Fibroblast of upper back skin (primary cell): ENCODE measurements around the gene RSBN1.

Source experiments
- DNase-seq: peaks from one replicate; pipeline ENCODE4 v3.0.0-alpha.2; 2013

Gene RSBN1

DNA sequence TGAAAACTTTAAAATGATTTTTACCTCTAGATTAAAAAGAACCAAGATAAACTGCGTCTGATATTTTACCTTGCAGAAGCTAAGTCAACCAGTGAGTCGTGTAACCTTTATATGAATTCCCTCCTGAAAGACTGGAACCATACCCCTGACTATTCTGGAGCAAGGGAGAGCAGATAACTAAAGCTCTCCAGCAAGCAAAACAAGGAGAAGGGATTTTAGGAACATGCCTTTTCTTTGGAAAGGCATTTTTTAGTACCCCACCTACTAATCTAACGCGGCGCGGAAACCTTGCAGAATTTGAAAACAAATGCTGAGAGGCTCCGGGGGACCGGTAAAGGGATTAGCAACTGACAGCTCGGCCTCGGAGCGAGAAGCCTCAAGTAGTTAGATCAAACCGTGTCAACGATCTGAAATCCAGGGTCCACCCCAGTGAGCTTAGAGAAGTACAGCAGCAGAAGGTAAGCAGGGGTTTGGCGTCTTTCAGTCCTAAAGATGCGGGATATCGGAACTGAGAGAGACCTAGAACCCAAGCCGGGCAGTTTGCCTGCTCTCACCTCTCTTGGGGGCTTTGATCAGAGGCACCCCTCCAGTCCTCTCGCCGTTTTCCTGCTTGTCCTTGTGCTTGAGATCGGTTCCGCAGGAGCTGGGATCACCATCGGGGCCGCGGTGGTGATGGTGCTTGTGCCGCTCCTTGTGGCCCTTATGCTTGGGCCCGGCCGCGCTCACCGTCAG lies 954 bp downstream of the RSBN1 start:
- peak; percentile 12 for DNase-seq

DNA sequence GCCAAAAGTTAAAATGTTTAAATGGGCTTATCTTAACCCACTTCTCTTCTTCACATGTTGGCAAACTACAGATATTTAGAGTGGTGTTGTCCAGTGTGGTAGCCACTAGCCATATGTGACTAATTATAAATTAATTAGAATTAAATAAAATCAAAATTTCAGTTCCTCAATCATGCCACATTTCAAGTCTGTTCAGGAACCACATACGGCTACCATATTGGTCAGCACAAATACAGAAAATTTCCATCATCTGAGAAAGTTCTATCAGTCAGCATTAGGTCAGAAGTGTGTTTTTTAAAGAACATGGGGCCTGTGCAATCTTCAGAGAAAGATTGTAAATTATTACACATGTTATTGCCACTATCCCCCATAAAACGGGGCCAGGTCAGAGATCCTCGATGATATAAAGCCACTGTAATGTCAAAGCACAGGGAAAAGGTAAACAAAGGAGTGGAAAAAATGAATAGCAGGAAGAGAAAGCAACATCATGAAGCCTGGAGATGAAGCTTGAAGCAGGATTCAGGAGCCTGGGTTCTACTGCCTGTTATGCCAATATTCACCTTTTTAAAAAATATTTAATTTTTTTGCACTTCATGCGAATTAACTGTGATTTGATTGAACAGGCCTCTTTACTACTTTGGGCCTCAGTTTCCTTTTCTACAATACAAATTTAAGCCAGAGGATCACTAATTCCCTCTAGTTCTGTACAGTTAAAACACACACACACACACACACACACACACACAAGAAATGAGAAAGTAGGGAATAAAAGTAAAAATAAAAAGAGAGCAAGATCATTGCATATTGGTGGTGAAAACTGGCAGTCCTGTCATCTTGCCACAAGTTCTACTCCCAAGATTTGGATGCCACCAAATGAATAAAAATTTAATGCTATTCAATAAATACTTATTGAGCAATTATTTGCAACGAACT lies 2.3 kb downstream of the RSBN1 start:
- peak; percentile 23 for DNase-seq

DNA sequence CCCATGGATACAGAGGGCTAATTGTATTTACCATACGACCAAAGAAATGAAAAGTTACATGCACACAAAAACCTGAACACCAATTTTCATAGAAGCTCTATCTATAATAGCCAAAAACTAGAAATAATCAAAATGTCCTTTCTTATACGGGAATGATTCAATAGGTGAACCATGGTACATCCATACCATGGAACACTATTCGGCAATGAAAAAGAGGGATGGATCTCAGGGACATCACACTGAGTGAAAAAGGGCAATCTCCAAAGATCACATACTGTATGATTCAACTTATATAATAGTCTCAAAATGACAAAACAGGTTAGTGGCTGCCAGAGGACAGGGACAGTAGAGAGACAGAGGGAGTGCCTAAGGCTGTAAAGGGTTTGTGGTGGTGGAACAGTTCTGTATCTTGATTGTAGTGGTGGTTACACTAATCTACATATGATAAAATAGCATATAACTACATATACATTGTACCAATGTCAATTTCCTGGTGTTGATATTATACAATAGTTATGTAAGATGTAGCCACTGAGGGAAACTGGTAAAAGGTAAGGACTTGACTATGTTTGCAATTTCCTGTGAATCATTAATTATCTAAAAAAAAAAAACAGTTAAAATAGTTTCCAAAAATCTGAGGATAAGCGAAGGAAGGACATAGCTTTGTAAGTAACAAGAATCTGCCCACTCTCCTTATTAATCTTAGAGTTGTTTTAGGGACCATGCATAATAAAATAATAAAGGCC lies 3.7 kb downstream of the RSBN1 start:
- DNase-seq, result peak; percentile 15

DNA sequence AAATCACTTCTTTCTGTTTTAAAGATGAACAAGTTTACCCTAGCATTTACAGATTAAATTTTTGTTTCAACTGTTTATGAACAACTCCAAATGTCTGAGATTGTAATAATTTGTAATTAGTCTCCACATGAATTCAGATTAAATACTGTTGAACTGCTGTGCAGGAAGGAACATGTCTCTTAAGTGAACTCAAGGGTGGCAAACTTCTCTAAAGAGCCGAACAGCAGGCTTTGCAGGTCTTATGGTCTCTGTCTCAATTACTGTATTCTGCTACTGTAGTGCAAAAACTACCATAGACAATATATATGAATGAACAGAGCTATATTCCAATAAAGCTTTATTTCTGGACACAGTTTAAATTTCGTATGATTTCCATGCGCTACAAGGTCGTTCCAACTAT lies 6.6 kb downstream of the RSBN1 start:
- no peak for DNase-seq

DNA sequence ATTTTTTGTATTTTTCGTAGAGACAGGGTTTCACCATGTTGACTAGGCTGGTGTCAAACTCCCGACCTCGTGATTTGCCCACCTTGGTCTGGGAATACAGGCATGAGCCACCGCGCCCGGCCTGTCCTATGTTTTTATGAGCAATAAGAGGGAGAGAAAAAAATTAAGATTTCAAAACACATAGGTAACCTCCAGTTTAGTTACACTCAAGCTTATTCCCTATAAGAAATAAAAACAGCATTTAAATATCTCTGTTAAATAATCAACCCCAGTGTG lies 7.1 kb downstream of the RSBN1 start:
- no peak for DNase-seq

DNA sequence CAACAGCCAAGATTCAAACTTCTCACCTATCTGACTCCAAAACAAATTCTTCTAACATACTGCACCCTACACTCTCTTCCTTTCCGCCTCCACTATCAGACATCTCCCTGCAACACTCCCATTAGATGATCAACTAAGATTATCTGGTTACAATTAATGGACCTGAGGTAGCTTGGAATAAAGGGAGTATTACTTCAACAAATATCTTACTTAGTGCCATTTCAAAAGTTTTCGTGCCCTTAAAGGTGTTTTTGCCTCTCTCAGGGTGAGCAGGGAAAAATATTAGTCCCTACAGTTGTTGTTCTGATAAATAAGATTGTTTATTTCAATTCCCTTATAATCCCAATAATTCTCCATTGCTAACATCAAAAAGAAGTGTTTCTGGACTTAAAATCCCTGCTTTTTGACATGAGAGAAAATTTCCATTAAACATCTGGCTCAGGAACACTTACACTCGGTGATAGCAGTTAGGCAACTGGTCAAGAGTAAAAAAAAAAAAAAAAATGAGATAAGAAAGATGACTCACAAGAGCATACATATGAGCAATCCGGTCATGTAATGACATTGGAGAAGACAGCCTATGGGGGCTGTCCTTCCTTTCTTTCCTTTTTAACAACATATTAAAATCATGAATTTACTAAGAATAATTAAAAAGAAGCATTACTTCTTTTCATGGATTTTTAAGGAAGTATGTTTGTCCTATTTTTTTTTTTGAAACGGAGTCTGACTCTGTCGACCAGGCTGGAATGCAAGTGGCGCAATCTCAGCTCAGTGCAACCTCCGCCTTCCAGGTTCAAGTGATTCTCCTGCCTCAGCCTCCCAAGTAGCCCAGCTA lies 7.6 kb downstream of the RSBN1 start:
- DNase-seq, result peak; percentile 60

DNA sequence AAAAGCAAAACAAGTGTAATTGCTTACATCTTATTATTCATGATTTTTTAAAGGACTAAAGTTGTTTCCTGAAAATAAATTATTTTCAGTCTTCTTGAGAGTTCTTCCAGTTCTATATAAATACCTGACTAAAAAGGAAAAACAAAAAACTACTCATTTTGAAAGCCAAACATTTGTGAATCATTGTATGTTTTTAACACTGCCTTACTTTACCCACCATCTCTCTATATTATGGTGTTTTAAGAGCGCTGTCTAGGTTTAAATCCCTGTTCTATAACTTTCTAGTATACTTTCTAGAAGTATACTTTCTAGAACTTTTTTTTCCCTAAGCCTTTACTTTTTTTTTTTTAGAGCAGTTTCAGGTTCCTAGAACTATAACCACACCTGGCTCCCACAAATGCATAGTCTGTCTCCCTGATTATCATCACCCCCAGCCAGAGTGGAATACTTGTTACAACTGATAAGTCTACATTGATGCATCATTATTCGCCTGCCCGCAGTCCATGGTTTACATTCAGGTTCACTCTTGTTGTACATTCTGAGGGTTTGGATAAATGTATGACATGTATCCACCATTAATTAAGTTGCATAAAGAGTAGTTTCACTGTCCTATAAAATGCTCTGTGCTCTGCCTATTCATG lies 9.8 kb downstream of the RSBN1 start:
- no peak for DNase-seq

DNA sequence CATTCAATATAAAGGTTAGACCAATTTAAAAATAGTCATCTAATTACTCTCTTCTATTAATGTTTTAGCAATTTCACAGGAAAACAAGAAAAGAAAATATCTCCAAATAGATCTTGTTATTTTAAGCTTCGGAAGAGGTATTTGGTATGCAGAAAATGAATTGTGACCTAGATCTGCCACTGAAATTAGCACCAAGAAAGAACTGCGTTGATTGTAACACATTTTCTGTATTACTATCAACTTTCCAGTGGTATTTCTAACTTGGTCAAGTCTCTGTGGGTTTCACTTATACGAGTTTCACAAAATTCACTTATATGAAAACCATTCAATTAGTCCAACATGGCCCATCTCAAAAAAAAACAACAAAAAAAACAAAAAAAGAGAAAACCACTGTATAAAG lies 11.8 kb downstream of the RSBN1 start:
- DNase-seq, result no peak

DNA sequence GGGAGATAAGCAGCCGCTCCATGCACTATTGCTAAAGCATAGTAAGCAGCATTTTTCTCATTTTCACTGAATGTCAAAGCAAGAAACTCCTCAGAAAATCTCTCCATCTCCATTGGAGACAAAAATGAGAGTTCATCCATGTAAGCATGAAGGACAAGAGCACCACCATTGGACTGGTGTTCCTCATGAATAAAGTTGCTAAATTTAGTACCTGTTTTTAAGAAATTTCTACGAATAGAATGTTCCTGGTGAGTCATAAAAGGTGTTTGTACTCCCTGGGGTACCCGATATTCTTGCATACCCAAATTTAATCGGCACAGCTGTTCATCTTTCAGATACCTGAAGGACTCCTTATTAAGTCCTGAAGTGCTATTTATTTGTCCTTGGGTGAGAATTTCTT lies 14.8 kb downstream of the RSBN1 start:
- no peak for DNase-seq

DNA sequence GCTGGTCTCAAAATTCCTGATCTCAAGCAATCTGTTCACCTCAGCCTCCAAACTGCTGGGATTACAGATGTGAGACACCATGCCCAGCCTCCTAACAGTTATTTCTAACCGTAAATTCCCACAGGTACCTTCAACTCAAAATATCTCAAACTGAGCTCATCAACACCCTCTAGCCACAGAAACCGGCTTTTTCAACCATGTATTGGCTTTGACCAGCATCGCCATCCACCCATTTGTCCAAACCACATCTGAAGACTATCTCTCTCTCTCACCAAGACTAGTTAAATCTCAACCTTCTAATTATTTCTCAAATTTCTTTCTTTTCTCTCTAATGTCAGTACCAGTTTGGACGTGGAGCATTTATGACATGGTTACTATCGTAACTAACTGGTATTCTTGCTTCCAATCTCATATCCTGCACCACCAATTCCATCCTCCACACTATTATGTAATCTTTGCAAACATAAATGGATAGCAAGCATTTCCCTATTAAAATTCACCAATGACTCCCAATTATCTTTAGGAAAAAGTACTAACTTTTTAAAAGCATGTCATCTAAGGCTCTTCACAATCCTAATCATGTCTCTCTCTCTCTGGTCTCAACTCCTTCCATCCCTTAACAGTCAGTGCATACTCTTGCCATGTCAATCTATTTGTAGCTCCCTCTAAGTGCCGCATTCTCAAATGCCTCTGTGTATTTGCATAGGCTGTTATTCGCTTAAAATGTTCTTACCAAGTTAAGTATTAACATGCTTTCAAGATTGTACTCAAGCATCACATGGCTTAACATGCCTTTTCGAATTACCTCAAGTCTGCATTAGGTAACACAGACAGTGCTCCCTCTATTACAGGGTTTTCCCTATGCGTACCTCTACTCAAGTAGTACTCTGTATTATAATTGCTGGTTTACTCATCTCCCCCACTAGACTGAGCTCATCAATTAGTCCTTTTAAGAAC lies 18.1 kb downstream of the RSBN1 start:
- DNase-seq, result no peak

DNA sequence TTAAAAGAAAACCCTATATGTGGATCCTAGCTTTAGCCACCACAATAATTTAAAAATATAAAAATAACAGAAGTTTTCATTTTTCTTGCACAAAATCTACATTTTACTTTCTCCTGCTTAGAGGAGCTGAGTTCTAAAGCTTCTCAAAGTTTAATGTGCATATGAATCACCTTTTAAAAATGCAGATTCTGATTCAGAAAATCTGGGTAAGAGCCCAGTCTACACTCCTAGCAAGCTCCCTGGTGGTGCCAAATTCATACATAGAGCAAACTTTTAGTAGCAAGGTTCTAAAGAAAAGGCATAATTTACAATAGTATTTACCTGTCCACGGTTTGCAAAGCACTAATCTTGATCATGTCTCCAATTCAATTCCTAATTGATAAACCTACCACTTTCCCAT lies 19.3 kb downstream of the RSBN1 start:
- peak; percentile 65 for DNase-seq

DNA sequence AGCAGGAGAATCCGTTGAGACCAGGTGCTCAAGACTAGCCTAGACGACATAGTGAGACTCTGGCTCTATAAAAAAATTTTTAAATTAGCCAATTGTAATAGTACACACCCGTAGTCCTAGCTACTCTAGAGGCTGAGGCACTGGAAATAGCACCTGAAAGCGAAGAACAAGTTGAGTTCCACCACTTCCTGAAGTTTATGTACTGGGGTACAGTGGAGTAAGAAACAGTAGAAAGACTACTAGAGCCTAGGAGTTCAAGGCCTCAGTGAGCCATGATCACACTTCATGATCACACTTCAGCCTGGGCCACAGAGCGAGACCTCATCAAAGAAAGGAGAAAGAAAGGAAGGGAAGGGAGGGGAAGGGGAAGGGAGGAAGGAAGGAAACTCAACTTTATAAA lies 19.8 kb downstream of the RSBN1 start:
- no peak for DNase-seq

DNA sequence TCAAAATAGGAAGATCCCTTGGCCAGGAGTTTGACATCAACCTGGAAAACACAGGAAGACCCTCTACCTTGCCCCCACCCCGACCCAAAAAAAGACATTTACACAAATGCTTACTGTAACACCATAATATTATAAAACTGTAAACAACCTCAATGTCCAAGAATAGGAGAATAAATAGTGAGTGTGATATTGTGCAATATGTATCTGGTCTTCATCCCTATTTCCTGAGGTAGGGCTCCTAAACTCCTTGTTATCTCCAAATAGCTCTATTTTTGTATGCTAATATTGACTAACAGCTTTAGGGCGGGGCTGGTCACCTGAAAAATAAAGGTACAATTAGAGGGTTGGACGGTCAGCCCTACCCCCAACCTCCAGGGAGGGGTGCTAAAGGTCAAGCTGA lies 23.5 kb downstream of the RSBN1 start:
- DNase-seq, result no peak

DNA sequence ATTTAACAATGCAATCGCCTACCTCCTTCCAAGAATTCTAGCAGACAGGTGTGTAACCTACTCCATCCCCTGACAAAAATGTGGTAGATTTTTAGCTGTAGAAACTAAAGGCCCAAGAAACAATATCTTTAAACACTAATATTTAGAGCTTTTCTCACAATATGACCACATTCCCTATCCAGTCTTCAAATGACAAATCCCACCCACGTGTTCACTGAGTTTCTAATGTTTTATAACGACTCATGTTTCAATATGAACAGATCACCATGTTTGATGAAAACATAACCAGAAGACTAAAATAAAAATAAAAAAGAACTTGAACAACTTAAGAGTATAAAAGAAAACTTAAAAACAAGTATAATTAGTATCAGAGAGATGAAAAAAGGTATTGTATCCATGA lies 24.6 kb downstream of the RSBN1 start:
- no peak for DNase-seq

DNA sequence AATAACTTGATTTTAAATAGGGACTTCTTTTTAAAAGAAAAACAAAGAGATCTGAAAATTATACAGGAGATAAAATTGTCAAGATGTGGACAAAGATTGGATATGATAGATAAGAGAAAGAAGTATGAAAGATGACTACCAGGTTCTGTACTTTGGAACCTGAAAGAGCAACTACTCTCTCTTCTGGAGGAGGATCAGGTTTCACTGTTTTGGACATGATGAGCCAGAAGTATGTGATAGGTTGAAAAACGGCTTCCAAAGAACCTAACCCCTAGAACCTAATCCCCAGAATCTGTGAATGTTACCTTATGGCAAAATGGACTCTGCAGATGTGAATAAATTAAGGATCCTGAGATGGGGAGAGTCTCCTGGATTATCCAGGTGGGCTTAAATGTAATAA lies 26.2 kb downstream of the RSBN1 start:
- DNase-seq, result no peak

DNA sequence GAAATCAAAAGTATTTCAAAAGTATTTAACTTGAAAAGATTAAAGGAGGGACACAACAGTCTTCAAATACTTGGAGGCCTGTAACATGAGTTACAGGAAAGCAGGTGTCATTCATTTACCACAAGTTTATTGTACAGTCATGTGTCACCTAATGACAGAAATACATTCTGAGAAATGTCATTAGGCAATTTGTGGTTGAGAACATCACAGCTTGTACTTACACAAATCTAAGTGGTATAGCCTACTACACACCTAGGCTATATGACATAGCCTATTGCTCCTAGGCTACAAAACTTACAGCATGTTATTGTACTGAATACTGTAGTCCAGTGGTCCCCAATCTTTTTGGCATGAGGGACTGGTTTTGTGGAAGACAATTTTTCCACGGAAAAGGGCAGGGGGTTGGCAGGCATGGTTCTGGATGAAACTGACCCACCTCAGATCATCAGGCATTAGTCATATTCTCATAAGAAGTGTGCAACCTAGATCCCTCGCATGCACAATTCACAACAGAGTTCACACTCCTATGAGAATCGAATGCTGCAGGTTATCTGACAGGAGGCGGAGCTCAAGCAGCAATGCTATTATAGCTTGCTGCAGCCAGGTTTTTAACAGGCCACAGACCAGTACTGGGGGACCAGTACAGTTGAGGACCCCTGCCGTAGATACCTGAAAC lies 28.0 kb downstream of the RSBN1 start:
- DNase-seq, result peak; percentile 42

DNA sequence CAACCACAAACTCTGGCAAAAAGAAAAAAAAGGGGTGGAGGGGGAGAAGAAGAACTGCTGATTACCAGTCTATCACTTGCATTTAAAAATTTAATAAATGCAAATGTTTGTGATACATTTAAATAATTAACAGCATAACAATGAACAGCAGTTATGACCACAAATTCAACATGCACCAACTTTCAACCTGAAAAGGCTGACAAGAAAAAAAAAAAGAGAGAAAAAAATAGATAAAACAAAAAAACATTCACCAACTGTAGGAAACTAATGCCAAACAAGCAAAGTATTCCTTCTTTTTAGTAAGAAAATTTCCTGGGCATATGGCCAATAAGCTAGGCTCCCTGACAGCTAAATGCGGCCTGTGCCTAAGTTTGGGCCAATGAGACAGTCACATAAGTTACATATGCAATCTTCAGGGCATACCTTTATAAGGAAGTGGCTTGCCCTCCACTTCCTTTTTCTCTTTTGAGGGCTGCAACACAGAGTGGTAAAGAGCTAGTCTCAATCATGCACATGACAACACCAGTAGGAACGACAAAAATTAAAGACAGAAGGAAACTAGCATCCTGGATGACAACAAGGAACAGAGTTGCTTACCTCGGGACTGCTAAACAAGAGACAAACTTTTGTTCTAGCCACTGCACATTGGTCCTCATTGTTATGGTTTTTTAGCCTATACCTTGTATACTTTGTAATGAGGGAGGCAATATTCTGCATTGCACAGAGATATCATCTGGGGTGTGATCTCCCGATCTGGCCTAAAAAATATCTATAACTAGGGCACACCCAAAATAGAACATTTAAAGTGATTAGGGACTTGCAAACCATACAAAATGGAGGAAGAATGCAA lies 28.8 kb downstream of the RSBN1 start:
- peak; percentile 57 for DNase-seq

DNA sequence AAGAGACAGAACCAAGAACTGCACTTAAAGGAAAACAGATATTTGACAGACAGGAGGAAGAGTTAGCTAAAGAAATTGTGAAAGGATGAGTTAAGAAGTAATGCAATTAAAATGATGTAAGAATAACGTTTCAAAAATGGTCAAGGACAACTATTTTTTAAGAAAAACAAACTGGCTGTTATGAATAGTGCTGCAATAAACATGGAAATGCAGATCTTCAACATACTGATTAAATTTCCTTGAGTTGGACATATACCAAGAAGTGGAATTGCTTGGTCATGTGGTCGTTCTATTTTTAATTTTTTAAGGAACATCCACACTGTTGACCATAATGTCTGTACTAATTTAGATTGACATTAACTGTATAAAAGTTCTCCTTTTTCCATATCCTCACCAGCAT lies 29.9 kb downstream of the RSBN1 start:
- DNase-seq, result no peak

DNA sequence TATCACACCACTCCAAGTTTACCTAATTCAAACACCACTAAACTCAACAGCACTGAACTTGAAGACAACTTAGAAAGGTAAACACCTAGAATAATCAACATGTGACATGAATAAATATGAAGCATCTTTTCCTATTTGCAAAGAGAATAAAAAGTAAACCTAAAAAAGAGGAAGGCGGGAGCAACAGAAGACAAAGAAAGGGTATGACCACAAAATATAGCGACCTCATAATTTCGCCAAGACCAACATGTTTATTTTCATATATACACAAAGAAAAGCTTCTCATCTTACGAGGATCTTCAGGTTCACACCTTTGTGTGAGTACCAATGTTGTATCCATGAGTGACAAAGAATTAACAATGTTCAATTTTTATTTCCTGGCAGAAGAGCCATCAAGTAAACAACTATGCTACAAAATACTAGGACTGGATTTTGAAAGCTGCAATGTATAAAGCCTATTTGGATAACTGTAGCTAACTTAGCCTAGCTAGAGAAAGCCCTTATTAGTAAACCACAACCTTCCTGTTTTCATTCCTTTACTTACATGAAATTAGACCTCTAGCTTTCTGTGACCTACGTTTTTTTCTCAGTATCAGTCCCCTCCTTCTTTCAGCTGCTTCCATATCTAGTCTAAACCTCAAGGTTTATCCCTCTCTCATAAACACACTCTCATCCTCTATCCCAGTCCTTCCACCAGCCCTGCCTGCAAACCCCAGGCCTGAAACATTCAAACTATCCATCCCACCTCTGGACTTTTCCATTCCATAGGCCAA lies 31.7 kb downstream of the RSBN1 start:
- DNase-seq, result no peak
